K562 (cell line): Measurements from ENCODE around the gene OLFML3. TPM values are rescaled to one million over a fixed set of nuclear protein-coding genes. Genes with fewer than 3 reads are reported as not detected.

Source experiments
- ATAC-seq: fragments of 200-7000 bp; cut with Tn5 transposase; 3 replicates; pipeline ENCODE4 v1.9.1; 2020; ENCODE audit warnings: moderate library complexity
- BruUV-seq: library from RNA; stranded (reverse); fragments of 400-500 nt; replicated peaks from 2 replicates; lab custom pipeline; 2021; lab: Mats Ljungman, UMichigan
- CTCF ChIA-PET: fragments of 300-600 bp; formaldehyde crosslinking; extraction: SDS; loops from one replicate; lab custom pipeline; 2021; ENCODE audit warnings: low intra/inter-chr PET ratio; lab: Yijun Ruan, JAX
- POLR2A ChIA-PET: fragments of 300-600, 350-650 bp; sonication (Branson Sonifier 250); formaldehyde crosslinking; extraction: SDS; loops from one replicate; lab custom pipeline; 2021; ENCODE audit warnings: antibody characterized with exemption, inconsistent platforms; lab: Yijun Ruan, JAX
- DNase-seq, 4 experiments: peaks; one replicate each; pipeline versions ENCODE4 v3.0.0 to v3.0.0-alpha.2; 2011 to 2018; ENCODE audit warnings: low spot score in 3 of 4, mixed read lengths in 3 of 4; ENCODE audit errors: extremely low read depth in 1 of 4
- FAIRE-seq: peaks from 2 replicates; lab custom pipeline; 2011; peaks lifted over from hg19 to GRCh38; lab: Jason Lieb, UNC
- H2AFZ ChIP-seq: 2 replicates; pipeline ENCODE4 v1.6.0; 2011; ENCODE audit warnings: low read depth, low read length, control low read depth, inconsistent platforms
- H3K27ac ChIP-seq: fragments of 200-600 bp; 3 replicates; pipeline ENCODE4 v1.8.0; 2011; ENCODE audit warnings: low read depth, mild to moderate bottlenecking, control low read depth, inconsistent platforms, low read length, moderate library complexity, mixed read lengths; ENCODE audit errors: extremely low read depth
- H3K27me3 ChIP-seq, 2 experiments: fragments of 300-600 bp in 1 of 2; 2 replicates in 1 of 2; 3 replicates in 1 of 2; pipeline versions ENCODE4 v1.6.0 to v1.8.0; 2011; ENCODE audit warnings: inconsistent platforms in 2 of 2, low read length in 2 of 2, mild to moderate bottlenecking in 1 of 2, mixed read lengths in 1 of 2, moderate library complexity in 1 of 2; ENCODE audit not compliant: control insufficient read depth in 2 of 2, insufficient read depth in 2 of 2
- H3K36me3 ChIP-seq: fragments of 300-600 bp; 3 replicates; pipeline ENCODE4 v1.8.0; 2011; ENCODE audit warnings: mild to moderate bottlenecking, low read length, inconsistent platforms; ENCODE audit not compliant: control insufficient read depth, insufficient read depth
- H3K4me1 ChIP-seq, 2 experiments: fragments of 200-600 bp in 1 of 2; replicated peaks in 1 of 2; 2 replicates in 1 of 2; 3 replicates in 1 of 2; pipeline versions ENCODE4 v1.5.1 to v1.8.0; 2011; ENCODE audit warnings: inconsistent platforms in 2 of 2, low read length in 2 of 2, mild to moderate bottlenecking in 1 of 2, mixed read lengths in 1 of 2, moderate library complexity in 1 of 2; ENCODE audit not compliant: control insufficient read depth in 2 of 2, insufficient read depth in 2 of 2
- H3K4me2 ChIP-seq: 2 replicates; pipeline ENCODE4 v1.6.1; 2011; ENCODE audit warnings: low read length, control low read depth, inconsistent platforms, mixed read lengths; ENCODE audit not compliant: insufficient read depth
- H3K4me3 ChIP-seq: fragments of 200-600 bp; sonication (generic), shearing (Covaris generic); 2 replicates; pipeline ENCODE4 v1.5.1; 2016; ENCODE audit warnings: control low read depth, inconsistent platforms
- H3K79me2 ChIP-seq: fragments of 200-600 bp; 3 replicates; pipeline ENCODE4 v1.8.0; 2011; ENCODE audit warnings: low read length, inconsistent platforms; ENCODE audit not compliant: control insufficient read depth, insufficient read depth
- H3K9ac ChIP-seq, 2 experiments: 2 replicates each; pipeline versions ENCODE4 v1.6.0 to v1.6.1; 2011; ENCODE audit warnings: low read depth in 2 of 2, low read length in 2 of 2, control low read depth in 1 of 2, inconsistent platforms in 1 of 2, mild to moderate bottlenecking in 1 of 2, mixed read lengths in 1 of 2; ENCODE audit not compliant: insufficient read depth in 1 of 2
- H3K9me1 ChIP-seq: one replicate; pipeline ENCODE4 v1.6.0; 2011; ENCODE audit warnings: inconsistent platforms, mild to moderate bottlenecking, low read length, moderate library complexity; ENCODE audit not compliant: control insufficient read depth, insufficient read depth
- H3K9me3 ChIP-seq: replicated peaks from 2 replicates; pipeline ENCODE4 v1.5.1; 2011; ENCODE audit warnings: low read depth, low read length, inconsistent platforms; ENCODE audit not compliant: control insufficient read depth, insufficient read depth
- H4K20me1 ChIP-seq: replicated peaks from 2 replicates; pipeline ENCODE4 v1.6.1; 2011; ENCODE audit warnings: low read length, inconsistent platforms, mixed read lengths; ENCODE audit not compliant: control insufficient read depth, insufficient read depth
- BRF2 ChIP-seq: IDR thresholded peaks from 3 replicates; pipeline ENCODE4 v1.6.1; 2011; ENCODE audit warnings: borderline replicate concordance, mild to moderate bottlenecking; ENCODE audit not compliant: insufficient read length, insufficient read depth
- CLOCK ChIP-seq: fragments of 250-450 bp; sonication (Bioruptor Pico); IDR thresholded peaks from 2 replicates; pipeline ENCODE4 v1.4.0; 2020; ENCODE audit warnings: mild to moderate bottlenecking, moderate library complexity, borderline replicate concordance
- E2F3 ChIP-seq: fragments of 250-450 bp; sonication (Bioruptor Pico); IDR thresholded peaks from 2 replicates; pipeline ENCODE4 v1.4.0; 2020; ENCODE audit warnings: mild to moderate bottlenecking
- EP300 ChIP-seq: IDR thresholded peaks from 2 replicates; pipeline ENCODE4 v1.6.1; 2012; ENCODE audit warnings: low read length, improper control_type of control experiment
- HOXB6 ChIP-seq: fragments of 250-450 bp; sonication (Bioruptor Pico); IDR thresholded peaks from 2 replicates; pipeline ENCODE4 v1.5.1; 2022; ENCODE audit warnings: mild to moderate bottlenecking, borderline replicate concordance
- LARP7 ChIP-seq: fragments of 450-650 bp; IDR thresholded peaks from 2 replicates; pipeline ENCODE4 v1.6.1; 2016
- NFIC ChIP-seq: fragments of 450-650 bp; IDR thresholded peaks from 2 replicates; pipeline ENCODE4 v1.6.1; 2017; ENCODE audit warnings: mild to moderate bottlenecking, inconsistent platforms
- NFIX ChIP-seq: fragments of 250-450 bp; sonication (Bioruptor Pico); IDR thresholded peaks from 2 replicates; pipeline ENCODE4 v1.4.0; 2020; ENCODE audit warnings: low read depth, mild to moderate bottlenecking, moderate library complexity
- PHF20 ChIP-seq: fragments of 450-650 bp; IDR thresholded peaks from 2 replicates; pipeline ENCODE4 v1.6.1; 2018; ENCODE audit not compliant: partially characterized antibody
- POLR2AphosphoS5 ChIP-seq: IDR thresholded peaks from 2 replicates; pipeline ENCODE4 v1.6.1; 2011; ENCODE audit warnings: mild to moderate bottlenecking, low read depth, low read length, moderate library complexity; ENCODE audit not compliant: control insufficient read depth, insufficient read depth
- POLR3G ChIP-seq: IDR thresholded peaks from 2 replicates; pipeline ENCODE4 v1.6.1; 2011; ENCODE audit not compliant: insufficient read length, insufficient replicate concordance; ENCODE audit errors: extremely low read depth
- RFX7 ChIP-seq: fragments of 250-450 bp; sonication (Bioruptor Pico); IDR thresholded peaks from 2 replicates; pipeline ENCODE4 v1.5.1; 2021; ENCODE audit warnings: mild to moderate bottlenecking
- ZNF232 ChIP-seq: sonication (generic); formaldehyde crosslinking; IDR thresholded peaks from 2 replicates; pipeline ENCODE4 v1.8.0; 2022; ENCODE audit warnings: mild to moderate bottlenecking, missing genetic modification reagents
- ZNF41 ChIP-seq: fragments of 250-450 bp; sonication (Bioruptor Pico); conservative IDR thresholded peaks from 2 replicates; pipeline ENCODE4 v1.4.0; 2020; ENCODE audit warnings: mild to moderate bottlenecking
- WGBS: fragments of 100-300 bp; shearing (Covaris generic); methylation state at CpG from one replicate; pipeline ENCODE4 v1.1.6; 2016; ENCODE audit warnings: low coverage, mixed read lengths; ENCODE audit not compliant: insufficient coverage; ENCODE audit errors: missing lambda C conversion rate; 5-methylcytosine and 5-hydroxymethylcytosine counted together
- in situ Hi-C: fragments of 300-500 bp; cut with MboI; formaldehyde crosslinking; loops from 4 replicates; pipeline ENCODE4 v1.15.0; 2018; ENCODE audit warnings: inconsistent platforms, mixed read lengths
- intact Hi-C: fragments of 100-400 bp; cut with micrococcal nuclease; formaldehyde crosslinking; loops from 2 replicates; pipeline ENCODE4 v1.14.2; 2022
- polyA plus RNA-seq, 8 experiments: library from polyadenylated mRNA; depleted of rRNA in 4 of 8; stranded (reverse) in 5 of 8; unstranded in 3 of 8; fragments of >200 nt; fragmentation: Nextera tagmentation in 2 of 8; fragmentation: Illumina TruSeq in 1 of 8; extraction: Ambion mirVana in 2 of 8; extraction: Trizol in 1 of 8; gene quantifications; 2 replicates each; pipeline versions ENCODE4 v1.2.1 to v1.2.3, GENCODE V29; 2011 to 2014; ENCODE audit warnings: inconsistent platforms in 1 of 8, missing spikeins in 1 of 8
- total RNA-seq, 7 experiments: library from RNA; depleted of rRNA in 6 of 7; stranded (reverse); fragments of >200 nt in 6 of 7; fragmentation: Illumina TruSeq in 2 of 7; extraction: Trizol in 2 of 7; gene quantifications; 2 replicates each; pipeline versions ENCODE4 v1.2.1 to v1.2.3, GENCODE V29; 2011 to 2021; ENCODE audit warnings: low replicate concordance in 1 of 7

Gene OLFML3
- total and polyA plus RNA-seq, 9 of the 15 experiments (the other 6 are each of a cell fraction or from before 2014, with no cell fraction given), result 0.07 to 0.13 (median 0.07) TPM; not detected in 6

- H3K4me3 ChIP-seq, result no peak overlapping the region
Observed at GRCh38 chr1:113980110-113980509, 836 bp downstream of the OLFML3 start.

More at GRCh38 chr1:113980110-113980509, 836 bp downstream of the OLFML3 start:
- Histone ChIP-seq H2AFZ (no peak overlapping the region), H3K4me1 (peaks cover 5 to 8% of the 10 kb centered on the region in 2 experiments; a peak in 2 of 5 replicates), H3K27me3 (peaks cover 23 to 52% of the 10 kb centered on the region in 2 experiments; a peak in 4 of 5 replicates), H3K27ac (no peak overlapping the region), H3K9ac (no peak overlapping the region), H3K9me3 (no peaks in the 10 kb centered on the region), H4K20me1 (0 out of 2 replicates have a peak, but pooled peaks cover 3% of the 10 kb centered on the region), H3K9me1 (no peaks in the 10 kb centered on the region), H3K79me2 (no peaks in the 10 kb centered on the region), H3K36me3 (peaks cover 5% of the 10 kb centered on the region; the same call in 2 of the 3 replicates), H3K4me2 (no peak overlapping the region)
- BruUV-seq, result no TSS peak
- DNase-seq (no peak), ATAC-seq (no peak), FAIRE-seq (no peak)
- 20% methylated on average over 10 of the region's 10 CpGs for WGBS
- ChIA-PET POLR2A (interaction anchor here (1.0 to 1.4 kb wide), 3 partner anchors 51 to 152 kb away, joined by 3 to 4 read pairs (median 4); partner anchors contain the start of gene HIPK1), CTCF (interaction anchor here (0.6 to 2.2 kb wide), 3 partner anchors 144 to 1132 kb away, joined by 3 to 7 read pairs (median 3); no protein-coding TSS in a partner anchor)
- intact Hi-C loops, result no loop called here
- TF ChIP-seq LARP7 (no peak), NFIC (peak; percentile 88), E2F3 (CRISPR knock-in tag) (no peak), RFX7 (CRISPR knock-in tag) (no peak), POLR3G (no peak), EP300 (no peak), ZNF41 (CRISPR knock-in tag) (no peak), PHF20 (no peak), ZNF232 (CRISPR knock-in tag) (no peak), HOXB6 (CRISPR knock-in tag) (no peak), BRF2 (no peak), NFIX (CRISPR knock-in tag) (0 out of 2 replicates have a peak, but pooled peaks have one; percentile 15), CLOCK (no peak), POLR2AphosphoS5 (no peak)
- in situ Hi-C loops, result loop anchor here (10.0 to 25.0 kb wide), 2 partner anchors 295 to 1082 kb away; no protein-coding TSS in a partner anchor
